DOHH2 (cell line): ENCODE results near the gene HPX.

Source experiments
- H3F3A ChIP-seq: fragments of 200-600 bp; sonication (generic), shearing (Covaris generic); 2 replicates; pipeline ENCODE4 v1.6.0; 2016; ENCODE audit warnings: antibody characterized with exemption, mild to moderate bottlenecking; ENCODE audit not compliant: control insufficient read depth, insufficient read depth
- H3K27ac ChIP-seq: fragments of 200-600 bp; sonication (generic); 2 replicates; pipeline ENCODE4 v1.5.1; 2014; ENCODE audit warnings: low read depth, mild to moderate bottlenecking, low read length, moderate library complexity
- H3K27me3 ChIP-seq: fragments of 200-600 bp; sonication (generic); 2 replicates; pipeline ENCODE4 v1.6.1; 2014; ENCODE audit warnings: mild to moderate bottlenecking, low read length, mixed read lengths; ENCODE audit not compliant: control insufficient read depth
- H3K36me3 ChIP-seq: fragments of 200-600 bp; sonication (generic); 2 replicates; pipeline ENCODE4 v1.6.1; 2014; ENCODE audit warnings: mild to moderate bottlenecking, low read length, moderate library complexity, mixed read lengths; ENCODE audit not compliant: control insufficient read depth
- H3K4me1 ChIP-seq: fragments of 200-600 bp; sonication (generic); 2 replicates; pipeline ENCODE4 v1.6.1; 2014; ENCODE audit warnings: mild to moderate bottlenecking, low read length, mixed read lengths; ENCODE audit not compliant: control insufficient read depth
- H3K4me2 ChIP-seq: fragments of 200-600 bp; sonication (generic); 2 replicates; pipeline ENCODE4 v1.6.0; 2014; ENCODE audit warnings: mild to moderate bottlenecking, low read length, moderate library complexity
- H3K4me3 ChIP-seq: fragments of 200-600 bp; sonication (generic); 2 replicates; pipeline ENCODE4 v1.5.1; 2014; ENCODE audit warnings: mild to moderate bottlenecking, low read length, mixed read lengths
- H3K79me2 ChIP-seq: fragments of 200-600 bp; sonication (generic); 2 replicates; pipeline ENCODE4 v1.6.1; 2014; ENCODE audit warnings: mild to moderate bottlenecking, low read length, mixed read lengths; ENCODE audit not compliant: control insufficient read depth
- H3K9me2 ChIP-seq: fragments of 200-600 bp; sonication (generic); replicated peaks from 2 replicates; pipeline ENCODE4 v1.6.1; 2014; ENCODE audit warnings: mild to moderate bottlenecking, low read length, mixed read lengths; ENCODE audit not compliant: control insufficient read depth
- H3K9me3 ChIP-seq: fragments of 200-600 bp; sonication (generic); 2 replicates; pipeline ENCODE4 v1.6.1; 2014; ENCODE audit warnings: antibody characterized with exemption, low read length, mixed read lengths; ENCODE audit not compliant: control insufficient read depth, insufficient read depth
- H4K20me1 ChIP-seq: fragments of 200-600 bp; sonication (generic); 2 replicates; pipeline ENCODE4 v1.6.0; 2014; ENCODE audit warnings: low read depth, mild to moderate bottlenecking, antibody characterized with exemption, low read length, moderate library complexity; ENCODE audit not compliant: control insufficient read depth, insufficient read depth
- CTCF ChIP-seq: fragments of 200-600 bp; sonication (generic); IDR thresholded peaks from one replicate; pipeline ENCODE4 v1.5.1; 2014; ENCODE audit warnings: antibody characterized with exemption, mild to moderate bottlenecking, low read depth, low read length; ENCODE audit not compliant: poor library complexity, severe bottlenecking
- EZH2phosphoT487 ChIP-seq: fragments of 200-600 bp; sonication (generic); IDR thresholded peaks from 2 replicates; pipeline ENCODE4 v1.6.1; 2017; ENCODE audit warnings: borderline replicate concordance, mild to moderate bottlenecking, antibody characterized with exemption, low read length, moderate library complexity, mixed read lengths

HPX gene

GRCh38 chr11:6486938-6487337 lies 46.2 kb upstream of the HPX start:
- Histone ChIP-seq H3K4me2 (no peak overlapping the region), H3K27ac (no peak overlapping the region), H3K4me3 (no peak overlapping the region), H3K27me3 (no peaks in the 10 kb centered on the region), H4K20me1 (peaks cover 11% of the 10 kb centered on the region; the same call in 1 of the 2 replicates), H3K79me2 (peaks cover 29% of the 10 kb centered on the region), H3F3A (no peaks in the 10 kb centered on the region), H3K36me3 (peaks cover 78% of the 10 kb centered on the region), H3K9me3 (no peaks in the 10 kb centered on the region), H3K9me2 (no peaks in the 10 kb centered on the region), H3K4me1 (peaks cover 10% of the 10 kb centered on the region)
- no peak for TF ChIP-seq CTCF
- no peak for TF ChIP-seq EZH2phosphoT487

- Histone ChIP-seq H4K20me1 (peaks cover 12% of the 10 kb centered on the region; the same call in 1 of the 2 replicates), H3K27ac (no peak overlapping the region), H3K4me3 (no peak overlapping the region), H3K4me1 (peaks cover 10% of the 10 kb centered on the region), H3K79me2 (peaks cover 35% of the 10 kb centered on the region), H3K9me2 (no peaks in the 10 kb centered on the region), H3K4me2 (no peak overlapping the region), H3F3A (no peaks in the 10 kb centered on the region), H3K36me3 (peaks cover 83% of the 10 kb centered on the region), H3K9me3 (no peaks in the 10 kb centered on the region), H3K27me3 (no peaks in the 10 kb centered on the region)
- no peak for TF ChIP-seq CTCF
Observed at GRCh38 chr11:6486256-6486655, 45.5 kb upstream of the HPX start.

GRCh38 chr11:6485661-6486060 lies 44.9 kb upstream of the HPX start:
- H3K4me2 ChIP-seq: no peak overlapping the region
- H3K4me3 ChIP-seq: no peak overlapping the region
- H3K9me2 ChIP-seq: no peaks in the 10 kb centered on the region
- no peaks in the 10 kb centered on the region for H3F3A ChIP-seq
- H3K4me1 ChIP-seq: peaks cover 11% of the 10 kb centered on the region
- H3K27me3 ChIP-seq: no peaks in the 10 kb centered on the region
- peaks cover 12% of the 10 kb centered on the region; the same call in 1 of the 2 replicates for H4K20me1 ChIP-seq
- no peaks in the 10 kb centered on the region for H3K9me3 ChIP-seq
- peaks cover 40% of the 10 kb centered on the region for H3K79me2 ChIP-seq
- no peak overlapping the region for H3K27ac ChIP-seq
- TF ChIP-seq EZH2phosphoT487 (no peak), CTCF (no peak)
- H3K36me3 ChIP-seq: peaks cover 87% of the 10 kb centered on the region

GRCh38 chr11:6483015-6483414 lies 42.2 kb upstream of the HPX start:
- Histone ChIP-seq H4K20me1 (peaks cover 17% of the 10 kb centered on the region), H3K27me3 (no peaks in the 10 kb centered on the region), H3K9me2 (no peaks in the 10 kb centered on the region), H3K4me2 (peak overlapping the region; percentile 98), H3K36me3 (peaks cover 90% of the 10 kb centered on the region), H3K9me3 (no peaks in the 10 kb centered on the region), H3K4me3 (0 out of 2 replicates have a peak overlapping the region, but pooled peaks have one; percentile 90), H3K27ac (no peak overlapping the region), H3K4me1 (peaks cover 21% of the 10 kb centered on the region), H3F3A (no peaks in the 10 kb centered on the region), H3K79me2 (peaks cover 59% of the 10 kb centered on the region)
- TF ChIP-seq EZH2phosphoT487 (no peak), CTCF (no peak)
